Stomach (tissue), 9 donors: ENCODE measurements around the gene RPIA. TPM values are rescaled to one million over a fixed set of nuclear protein-coding genes. Genes with fewer than 3 reads are reported as not detected.
"Not testable (repeated sequence)": the region's sequence is repeated elsewhere in the genome, so short reads cannot be mapped to it uniquely, and the experiment has no call there.

Experiments used
- DNase-seq, 2 donors: peaks; one replicate each; pipeline versions ENCODE4 v3.0.0 to v3.0.0-alpha.2; 2013 to 2019
- H3K27ac ChIP-seq, 5 donors: fragments of 200-600 bp in 4 of 5; sonication (generic) in 4 of 5; one replicate each; pipeline ENCODE4 v1.5.1; 2013 to 2019; ENCODE audit warnings: mild to moderate bottlenecking in 1 of 5, moderate library complexity in 1 of 5
- H3K27me3 ChIP-seq, 3 donors: fragments of 200-600 bp; sonication (generic); one replicate each; pipeline ENCODE4 v1.5.1; 2017 to 2019; ENCODE audit warnings: mixed run types in 1 of 3
- H3K36me3 ChIP-seq, 4 donors: fragments of 200-600 bp; sonication (generic); 1 replicate in 3 of 4; 2 replicates in 1 of 4; pipeline ENCODE4 v1.5.1; 2016 to 2019
- H3K4me1 ChIP-seq, 4 donors: fragments of 200-600 bp; sonication (generic); one replicate each; pipeline ENCODE4 v1.5.1; 2016 to 2019
- H3K4me3 ChIP-seq, 4 donors: fragments of 200-600 bp; sonication (generic) in 3 of 4; one replicate each; pipeline ENCODE4 v1.5.1; 2016 to 2019; ENCODE audit warnings: mild to moderate bottlenecking in 1 of 4
- H3K9me3 ChIP-seq, 4 donors: fragments of 200-600 bp; sonication (generic); one replicate each; pipeline ENCODE4 v1.5.1; 2016 to 2019
- EP300 ChIP-seq: sonication (generic); formaldehyde crosslinking; IDR thresholded peaks from one replicate; pipeline ENCODE4 v1.6.1; 2017; ENCODE audit warnings: antibody characterized with exemption
- POLR2A ChIP-seq, 4 donors: fragments of 450-650 bp; IDR thresholded peaks; one replicate each; pipeline ENCODE4 v1.6.1; 2016; ENCODE audit warnings: antibody characterized with exemption in 4 of 4, control low read depth in 2 of 4, mild to moderate bottlenecking in 1 of 4, moderate library complexity in 1 of 4
- POLR2AphosphoS5 ChIP-seq, 3 donors: sonication (generic); formaldehyde crosslinking; IDR thresholded peaks; one replicate each; pipeline ENCODE4 v1.6.1; 2016; ENCODE audit warnings: antibody characterized with exemption in 3 of 3
- WGBS, 5 donors: extraction: QIAGEN DNeasy Blood & Tissue Kit in 3 of 5; methylation state at CpG; one replicate each; pipeline versions ENCODE4 v1.1.5 to v1.1.7; 2013 to 2018; 5-methylcytosine and 5-hydroxymethylcytosine counted together
- intact Hi-C: fragments of 100-400 bp; cut with DNase I; formaldehyde crosslinking; loops from one replicate; pipeline ENCODE4 v1.15.1; 2023; ENCODE audit warnings: low total_unique reads
- polyA plus RNA-seq, 3 donors: library from polyadenylated mRNA; stranded (reverse); fragments of 200-250 nt; gene quantifications; one replicate each; pipeline ENCODE4 v1.2.3, GENCODE V29; 2013
- total RNA-seq, 5 donors: library from RNA; depleted of rRNA; stranded (reverse); fragments of >200 nt; gene quantifications; one replicate each; pipeline versions ENCODE4 v1.1.0 to v1.2.3, GENCODE V29; 2014 to 2016
- TF ChIP-seq, protein P1 (sequence below), 7 experiments: fragments of 450-650 bp in 4 of 7; fragments of 200-600 bp in 3 of 7; sonication (generic) in 3 of 7; IDR thresholded peaks; one replicate each; pipeline ENCODE4 v1.5.1; 2016 to 2019; ENCODE audit warnings: antibody characterized with exemption in 7 of 7, control low read depth in 2 of 7, mild to moderate bottlenecking in 1 of 7
- donor health status: healthy with polysubstance abuse.
- donor health status: Bipolar disorder and iron deficiency.
- donor health status: healthy.

Gene RPIA
- total and polyA plus RNA-seq, 8 donors = 1.2 to 68.3 (median 15.8) TPM

DNA sequence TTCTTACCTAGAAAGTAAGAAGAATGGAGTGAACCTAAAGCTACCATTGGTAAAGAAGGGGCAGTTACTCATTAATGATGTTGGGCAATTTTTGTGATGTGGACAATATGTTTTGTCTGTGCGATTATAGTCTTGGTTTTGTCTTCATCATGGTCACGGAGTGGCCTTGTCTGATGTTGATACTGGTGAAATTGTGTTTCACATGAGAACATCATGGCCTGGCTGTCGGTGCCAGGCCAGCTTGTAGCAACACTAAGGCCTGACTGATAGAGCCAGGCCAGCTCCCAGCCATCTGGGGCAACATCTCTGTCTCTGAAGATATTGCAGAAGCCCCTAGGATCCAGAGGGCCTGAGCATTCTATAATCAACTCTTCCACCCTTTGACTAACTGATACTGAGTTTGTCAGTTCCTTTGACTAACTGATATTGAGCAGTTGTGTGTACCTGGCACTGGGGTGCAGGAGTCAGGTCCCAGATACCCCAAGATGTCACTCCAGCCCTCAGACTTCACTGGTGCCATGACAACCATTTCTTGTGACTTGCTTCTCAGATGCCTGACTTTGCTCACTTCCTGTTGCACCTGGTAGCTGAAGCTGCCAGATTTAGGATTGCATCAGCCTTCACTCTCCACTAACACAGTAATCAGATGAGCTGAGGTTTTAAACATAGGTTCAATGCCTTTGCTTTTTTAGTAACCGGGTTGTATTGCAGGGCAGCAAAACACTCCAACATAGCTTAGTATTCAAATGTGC, 62.5 kb downstream of the RPIA start:
- DNase-seq = peak in 1 of 2 donors; percentile 40
- H3K36me3 ChIP-seq = peaks cover 34 to 73% (median 61%) of the 10 kb centered on the region in 4 donors
- 73 to 86% (median 80%) methylated on average over 4 of the region's 4 CpGs for WGBS, 5 donors

DNA sequence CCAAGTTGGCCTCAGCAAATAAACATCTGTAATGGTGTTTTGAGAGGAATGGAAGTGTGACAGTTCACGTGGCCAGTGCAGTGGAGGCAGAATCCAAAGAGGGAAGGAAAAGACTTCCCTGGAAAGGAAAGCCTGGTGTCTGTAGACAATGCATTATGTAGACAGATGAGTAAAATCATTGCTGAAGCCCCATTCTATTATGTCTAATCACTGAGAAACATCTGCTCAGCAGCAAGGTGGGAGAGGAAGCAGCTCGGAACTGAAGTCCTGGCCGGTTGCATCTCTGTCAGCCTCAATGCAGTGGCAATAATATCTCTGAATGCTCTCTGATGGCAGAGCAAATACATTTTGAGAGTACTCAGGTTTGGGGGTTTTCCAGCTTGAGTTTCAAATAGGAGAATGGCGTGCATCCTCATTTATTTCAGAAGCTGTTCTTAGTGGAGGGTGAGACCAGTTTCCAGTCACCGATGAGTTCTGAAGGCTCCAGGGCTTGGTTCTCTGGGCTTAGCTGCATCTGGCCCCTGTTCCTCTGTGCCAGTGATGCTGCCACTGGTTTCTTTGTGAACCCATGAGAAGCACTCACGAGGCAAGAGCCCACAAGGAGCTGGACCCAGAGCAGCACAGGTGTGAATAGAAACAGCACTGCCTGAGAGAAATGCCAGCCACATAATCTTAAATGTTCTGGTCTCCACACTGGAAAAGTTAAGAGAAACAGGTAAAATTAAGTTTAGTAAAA, 63.3 kb downstream of the RPIA start:
- Histone ChIP-seq H3K9me3 (peaks cover 0 to 30% (median 26%) of the 10 kb centered on the region in 4 donors), H3K36me3 (peaks cover 32 to 65% (median 54%) of the 10 kb centered on the region in 4 donors), H3K27me3 (no peaks in the 10 kb centered on the region), H3K4me3 (no peak overlapping the region), H3K4me1 (no peaks in the 10 kb centered on the region), H3K27ac (no peak overlapping the region)
- TF ChIP-seq, protein P1, sequence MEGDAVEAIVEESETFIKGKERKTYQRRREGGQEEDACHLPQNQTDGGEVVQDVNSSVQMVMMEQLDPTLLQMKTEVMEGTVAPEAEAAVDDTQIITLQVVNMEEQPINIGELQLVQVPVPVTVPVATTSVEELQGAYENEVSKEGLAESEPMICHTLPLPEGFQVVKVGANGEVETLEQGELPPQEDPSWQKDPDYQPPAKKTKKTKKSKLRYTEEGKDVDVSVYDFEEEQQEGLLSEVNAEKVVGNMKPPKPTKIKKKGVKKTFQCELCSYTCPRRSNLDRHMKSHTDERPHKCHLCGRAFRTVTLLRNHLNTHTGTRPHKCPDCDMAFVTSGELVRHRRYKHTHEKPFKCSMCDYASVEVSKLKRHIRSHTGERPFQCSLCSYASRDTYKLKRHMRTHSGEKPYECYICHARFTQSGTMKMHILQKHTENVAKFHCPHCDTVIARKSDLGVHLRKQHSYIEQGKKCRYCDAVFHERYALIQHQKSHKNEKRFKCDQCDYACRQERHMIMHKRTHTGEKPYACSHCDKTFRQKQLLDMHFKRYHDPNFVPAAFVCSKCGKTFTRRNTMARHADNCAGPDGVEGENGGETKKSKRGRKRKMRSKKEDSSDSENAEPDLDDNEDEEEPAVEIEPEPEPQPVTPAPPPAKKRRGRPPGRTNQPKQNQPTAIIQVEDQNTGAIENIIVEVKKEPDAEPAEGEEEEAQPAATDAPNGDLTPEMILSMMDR (IDR thresholded peaks at IDR 0.05) = no peak
- TF ChIP-seq POLR2AphosphoS5 (IDR thresholded peaks at IDR 0.05) (no peak), EP300 (no peak), POLR2A (IDR thresholded peaks at IDR 0.05) (no peak)
- intact Hi-C loops = no loop called here
- 67 to 84% (median 80%) methylated on average over 6 of the region's 6 CpGs for WGBS, 5 donors
- DNase-seq = no peak

More for the DNA sequence above, 62.5 kb downstream of the RPIA start:
- intact Hi-C loops = no loop called here
- H3K4me3 ChIP-seq = no peak overlapping the region
- no peaks in the 10 kb centered on the region for H3K27me3 ChIP-seq
- H3K4me1 ChIP-seq = no peaks in the 10 kb centered on the region
- peak overlapping the region in 1 of 5 donors; percentile 48 for H3K27ac ChIP-seq
- peaks cover 0 to 22% (median 19%) of the 10 kb centered on the region in 4 donors for H3K9me3 ChIP-seq
- TF ChIP-seq POLR2A (IDR thresholded peaks at IDR 0.05) (no peak), POLR2AphosphoS5 (IDR thresholded peaks at IDR 0.05) (peak in 1 of 3 donors; percentile 10), EP300 (no peak)
- TF ChIP-seq, protein P1 (IDR thresholded peaks at IDR 0.05) = no peak

DNA sequence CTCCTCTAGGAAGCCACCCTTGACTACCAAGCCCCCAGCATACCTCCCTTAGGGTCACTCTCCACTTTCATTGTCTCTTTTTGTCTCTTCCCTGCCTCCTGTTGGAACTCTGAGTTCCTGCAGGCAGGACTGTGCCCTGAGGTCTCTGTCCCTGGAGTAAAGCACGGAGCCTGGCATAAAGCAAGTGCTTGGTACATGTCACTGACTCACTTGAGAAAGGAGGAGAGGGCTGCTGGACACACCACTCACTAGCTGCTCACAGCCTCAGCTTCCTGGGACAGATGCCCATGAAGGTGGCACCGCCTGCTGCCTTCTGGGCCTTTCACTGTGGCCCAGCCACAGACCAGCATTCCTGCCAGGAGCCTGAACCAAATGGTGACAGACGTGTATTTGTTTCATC, 64.4 kb downstream of the RPIA start:
- H3K4me3 ChIP-seq = no peak overlapping the region
- intact Hi-C loops = no loop called here
- no peak for DNase-seq
- TF ChIP-seq, protein P1 (IDR thresholded peaks at IDR 0.05) = no peak
- TF ChIP-seq POLR2AphosphoS5 (IDR thresholded peaks at IDR 0.05) = no peak
- no peak for TF ChIP-seq EP300
- no peak for TF ChIP-seq POLR2A (IDR thresholded peaks at IDR 0.05)
- WGBS, 5 donors = 78 to 94% (median 92%) methylated on average over 3 of the region's 3 CpGs
- H3K27me3 ChIP-seq = no peaks in the 10 kb centered on the region
- H3K36me3 ChIP-seq = peaks cover 24 to 55% (median 43%) of the 10 kb centered on the region in 4 donors
- no peak overlapping the region for H3K27ac ChIP-seq
- H3K9me3 ChIP-seq = peaks cover 0 to 32% (median 30%) of the 10 kb centered on the region in 4 donors
- H3K4me1 ChIP-seq = no peaks in the 10 kb centered on the region

DNA sequence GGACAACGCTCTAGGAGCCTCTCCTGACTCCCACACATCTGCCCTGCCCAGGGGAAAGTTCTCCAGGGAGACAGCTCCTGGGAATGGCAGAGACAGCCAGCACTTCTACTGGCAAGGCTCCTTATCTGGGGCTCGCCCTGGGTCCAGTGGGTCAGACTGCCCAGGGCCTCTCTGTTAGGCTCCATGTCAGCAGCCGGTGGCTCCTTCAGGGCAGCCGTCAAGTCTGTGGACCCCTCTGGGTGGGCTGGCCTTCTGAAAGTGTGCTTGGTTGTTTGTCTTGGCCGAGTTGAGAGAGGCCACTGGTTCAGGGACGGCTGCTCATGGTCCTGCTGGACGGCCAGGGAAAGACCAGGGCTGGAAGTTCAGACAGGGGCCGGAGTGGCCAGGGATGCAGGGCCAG, 65.6 kb downstream of the RPIA start:
- no peak for DNase-seq
- H3K9me3 ChIP-seq = peaks cover 0 to 32% (median 30%) of the 10 kb centered on the region in 4 donors
- intact Hi-C loops = no loop called here

DNA sequence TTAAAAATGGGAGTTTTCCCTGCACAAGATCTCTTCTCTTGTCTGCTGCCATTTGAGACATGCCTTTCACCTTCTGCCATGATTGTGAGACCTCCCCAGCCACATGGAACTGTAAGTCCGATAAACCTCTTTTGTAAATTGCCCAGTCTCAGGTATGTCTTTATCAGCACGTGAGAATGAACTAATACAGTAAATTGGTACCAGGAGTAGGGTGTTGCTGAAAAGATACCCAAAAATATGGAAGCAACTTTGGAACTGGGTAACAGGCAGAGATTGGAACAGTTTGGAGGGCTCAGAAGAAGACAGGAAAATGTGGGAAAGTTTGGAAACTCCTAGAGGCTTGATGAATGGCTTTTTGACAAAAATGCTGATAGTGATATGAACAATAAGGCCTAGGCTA, 67.2 kb downstream of the RPIA start:
- H3K4me1 ChIP-seq, H3K27ac ChIP-seq, H3K4me3 ChIP-seq, H3K27me3 ChIP-seq, DNase-seq, intact Hi-C loops: not testable (repeated sequence)
- Histone ChIP-seq H3K9me3 (peaks cover 0 to 32% (median 30%) of the 10 kb centered on the region in 4 donors), H3K36me3 (peaks cover 2 to 26% (median 16%) of the 10 kb centered on the region in 4 donors)
- WGBS, 5 donors = 86 to 96% (median 89%) methylated on average over 2 of the region's 2 CpGs

More for the DNA sequence above, 65.6 kb downstream of the RPIA start:
- Histone ChIP-seq H3K36me3 (peaks cover 13 to 43% (median 31%) of the 10 kb centered on the region in 4 donors), H3K27me3 (no peaks in the 10 kb centered on the region), H3K4me3 (no peak overlapping the region), H3K4me1 (no peaks in the 10 kb centered on the region), H3K27ac (no peak overlapping the region)
- WGBS, 5 donors = 85 to 98% (median 91%) methylated on average over 2 to 8 of the region's 8 CpGs
- no peak for TF ChIP-seq POLR2A (IDR thresholded peaks at IDR 0.05)
- TF ChIP-seq EP300 = no peak
- TF ChIP-seq, protein P1 (IDR thresholded peaks at IDR 0.05) = no peak
- no peak for TF ChIP-seq POLR2AphosphoS5 (IDR thresholded peaks at IDR 0.05)
